Left kidney (tissue), 2 donors: ENCODE results near the gene TEAD4. TPM values are rescaled to one million over a fixed set of nuclear protein-coding genes. Genes with fewer than 3 reads are reported as not detected.

Experiments used
- DNase-seq: peaks from one replicate; pipeline ENCODE4 v3.0.0-alpha.2; 2013
- polyA plus RNA-seq: library from polyadenylated mRNA; unstranded; fragments of 120-200 nt; gene quantifications from one replicate; pipeline ENCODE4 v1.2.1, GENCODE V29; 2013; ENCODE audit not compliant: insufficient read length

Gene TEAD4
- polyA plus RNA-seq, 1 donor: 16.7 TPM

- DNase-seq: no peak
Measured at GRCh38 chr12:3081886-3082285, 122.7 kb downstream of the TEAD4 start.

- no peak for DNase-seq
Measured at GRCh38 chr12:3083241-3083920, 124.2 kb downstream of the TEAD4 start.

DNA sequence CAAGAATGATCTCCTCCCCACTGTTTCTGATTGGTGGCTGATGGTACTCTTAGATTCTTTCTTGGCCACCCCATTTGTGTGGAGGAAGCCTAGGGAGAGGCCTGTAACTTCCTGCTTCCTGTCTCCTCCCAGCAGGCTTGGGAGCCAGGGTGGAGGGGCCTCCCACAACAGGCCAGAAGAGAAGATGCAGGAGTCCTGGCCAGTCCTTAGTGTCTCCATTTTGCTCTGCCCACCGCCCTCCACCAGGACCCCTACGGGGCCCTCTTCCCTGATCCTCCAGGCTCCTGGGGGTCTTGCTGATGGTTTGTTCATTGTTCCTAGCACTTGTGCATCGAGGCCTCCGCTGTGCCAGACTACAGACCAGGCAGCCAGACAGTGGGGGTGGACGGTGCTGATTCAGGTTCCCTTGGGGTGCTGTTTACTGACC lies 124.7 kb downstream of the TEAD4 start:
- DNase-seq: no peak

DNA sequence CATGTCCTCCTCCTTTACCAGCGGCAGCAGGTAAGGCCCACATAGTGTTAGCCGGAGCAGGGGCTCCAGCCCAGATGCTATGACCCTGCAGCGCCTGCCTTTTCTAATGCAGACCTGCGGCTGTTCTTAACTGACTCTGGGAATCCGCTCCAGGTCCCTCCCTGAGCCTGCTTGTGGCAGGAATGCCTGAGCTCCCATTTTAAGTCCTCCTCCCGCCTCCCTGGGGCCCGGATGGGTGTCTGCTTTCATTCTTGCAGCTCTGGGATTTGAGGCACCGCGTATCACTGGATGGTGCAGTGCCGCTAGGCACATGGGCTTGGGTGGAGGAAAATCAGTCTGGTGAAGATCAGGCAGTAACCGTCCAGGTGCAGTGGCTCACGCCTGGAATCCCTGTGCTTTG lies 125.5 kb downstream of the TEAD4 start:
- DNase-seq: no peak

DNA sequence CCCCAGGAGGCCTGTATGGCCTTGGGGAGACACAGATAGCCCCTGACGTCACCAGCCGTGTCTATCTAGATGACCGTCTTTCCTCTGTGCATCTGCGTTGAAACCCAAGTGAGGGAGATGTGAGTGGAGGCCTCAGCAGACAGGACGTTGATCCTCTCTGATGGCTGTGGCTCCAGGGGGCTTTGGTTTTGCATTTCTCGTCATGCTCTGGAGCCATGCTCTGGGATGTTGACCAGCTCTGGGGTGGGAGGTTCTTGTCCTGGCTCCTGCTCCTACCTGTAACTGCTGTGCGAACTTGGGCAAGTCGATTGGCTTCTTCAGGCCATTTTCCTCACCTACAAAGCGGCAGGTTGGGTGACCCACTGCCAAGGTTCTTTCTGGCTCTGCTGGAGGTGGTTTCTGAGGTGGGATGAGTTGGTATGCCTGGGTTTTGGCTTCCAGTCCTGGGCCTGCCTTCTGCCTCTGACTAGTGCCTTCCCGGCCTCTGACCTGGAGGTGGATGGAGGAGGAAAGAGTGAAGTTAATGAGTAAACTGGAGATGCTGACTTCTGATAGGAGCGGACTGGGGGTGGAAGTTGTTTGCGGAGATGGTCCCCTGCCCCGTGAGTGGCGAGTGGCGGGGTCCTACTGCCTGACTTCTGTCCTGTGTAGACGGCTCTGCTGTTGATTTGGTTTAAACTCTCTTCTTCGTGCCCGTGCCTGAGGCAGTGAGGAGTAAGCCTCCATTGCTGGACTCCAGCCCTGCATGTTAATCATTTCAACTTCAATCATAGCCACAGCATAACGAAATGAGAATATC lies 126.3 kb downstream of the TEAD4 start:
- DNase-seq: no peak

- no peak for DNase-seq
Measured at GRCh38 chr12:3086211-3086610, 127.0 kb downstream of the TEAD4 start.

- no peak for DNase-seq
Measured at GRCh38 chr12:3086729-3087323, 127.6 kb downstream of the TEAD4 start.

GRCh38 chr12:3087758-3088650 lies 128.8 kb downstream of the TEAD4 start:
- DNase-seq: no peak

- DNase-seq: no peak
Measured at GRCh38 chr12:3089588-3089987, 130.4 kb downstream of the TEAD4 start.

Other genes starting within 250 kb of the TEAD4 start
- 128 TPM for gene FKBP4, start 164.4 kb upstream of the TEAD4 start, polyA plus RNA-seq
- 94.4 TPM for gene ITFG2, start 146.7 kb upstream of the TEAD4 start, polyA plus RNA-seq
- 29.7 TPM for gene NRIP2, start 124.4 kb upstream of the TEAD4 start, polyA plus RNA-seq
- gene TEX52, start 102.4 kb upstream of the TEAD4 start, polyA plus RNA-seq: 3.1 TPM
- gene FOXM1, start 82.2 kb upstream of the TEAD4 start, polyA plus RNA-seq: 46.4 TPM
- gene RHNO1, start 82.2 kb upstream of the TEAD4 start, polyA plus RNA-seq: 40.5 TPM
- gene TULP3, start 68.5 kb upstream of the TEAD4 start, polyA plus RNA-seq: 34.7 TPM
- 79.9 TPM for gene TSPAN9, start 118.0 kb downstream of the TEAD4 start, polyA plus RNA-seq